GM19023 (cell line): Measurements from ENCODE around the gene LAMTOR1.
A peak's percentile ranks its signal among the peaks of the same experiment; 100 is the strongest.

Experiments used
- ATAC-seq: cut with Tn5 transposase; IDR thresholded peaks from one replicate; pipeline ENCODE4 v1.9.1; 2021; ENCODE audit warnings: mild to moderate bottlenecking, moderate library complexity; ENCODE audit not compliant: unreplicated experiment

Gene LAMTOR1

GRCh38 chr11:72120930-72121329 is 17.8 kb upstream of the LAMTOR1 start:
- ATAC-seq, result no peak

GRCh38 chr11:72119198-72119597 is 16.1 kb upstream of the LAMTOR1 start:
- no peak for ATAC-seq

- no peak for ATAC-seq
Measured at GRCh38 chr11:72116019-72116755, 13.1 kb upstream of the LAMTOR1 start.

GRCh38 chr11:72114570-72114969 is 11.5 kb upstream of the LAMTOR1 start:
- no peak for ATAC-seq

- ATAC-seq, result no peak
Measured at GRCh38 chr11:72112978-72113808, 10.1 kb upstream of the LAMTOR1 start.

- peak; percentile 88 for ATAC-seq
Measured at GRCh38 chr11:72112143-72112977, 9.3 kb upstream of the LAMTOR1 start, which contains the start of gene ANAPC15. Gene ANAPC15 (minus strand): TSS chr11:72112695. CDS start chr11:72111276, 1,419 bp downstream.

GRCh38 chr11:72111300-72112142 is 8.4 kb upstream of the LAMTOR1 start:
- peak; percentile 2 for ATAC-seq

GRCh38 chr11:72105888-72106287 is 2.8 kb upstream of the LAMTOR1 start, which contains the start of gene TOMT:
Gene TOMT (plus strand): TSS chr11:72105924. CDS start chr11:72105952, 28 bp downstream.
- ATAC-seq, result no peak

- no peak for ATAC-seq
Measured at GRCh38 chr11:72103754-72104167, 664 bp upstream of the LAMTOR1 start.

- ATAC-seq, result no peak
Measured at GRCh38 chr11:72102631-72102945, 509 bp downstream of the LAMTOR1 start.

- no peak for ATAC-seq
Measured at GRCh38 chr11:72102162-72102561, 935 bp downstream of the LAMTOR1 start.

GRCh38 chr11:72100462-72100861 is 2.6 kb downstream of the LAMTOR1 start:
- no peak for ATAC-seq

- no peak for ATAC-seq
Measured at GRCh38 chr11:72100009-72100408, 3.1 kb downstream of the LAMTOR1 start.

GRCh38 chr11:72098741-72099140 is 4.4 kb downstream of the LAMTOR1 start:
- no peak for ATAC-seq

GRCh38 chr11:72091292-72091691 is 11.8 kb downstream of the LAMTOR1 start:
- no peak for ATAC-seq

- ATAC-seq, result no peak
Measured at GRCh38 chr11:72088076-72088808, 14.9 kb downstream of the LAMTOR1 start.

GRCh38 chr11:72085621-72086351 is 17.3 kb downstream of the LAMTOR1 start:
- no peak for ATAC-seq

GRCh38 chr11:72084965-72085364 is 18.1 kb downstream of the LAMTOR1 start:
- no peak for ATAC-seq

GRCh38 chr11:72084076-72084475 is 19.0 kb downstream of the LAMTOR1 start:
- no peak for ATAC-seq
